NCI-H2196 (cell line): ENCODE measurements around the gene SEC24C.
"Not testable (repeated sequence)": the region's sequence is repeated elsewhere in the genome, so short reads cannot be mapped to it uniquely, and the experiment has no call there.

Experiments used
- DNase-seq: peaks from one replicate; lab custom pipeline; 2025; ENCODE audit not compliant: unreplicated experiment; lab: John Stamatoyannopoulos, UW

SEC24C gene

GRCh38 chr10:73789659-73790055, 45.5 kb downstream of the SEC24C start:
- DNase-seq = no peak

DNA sequence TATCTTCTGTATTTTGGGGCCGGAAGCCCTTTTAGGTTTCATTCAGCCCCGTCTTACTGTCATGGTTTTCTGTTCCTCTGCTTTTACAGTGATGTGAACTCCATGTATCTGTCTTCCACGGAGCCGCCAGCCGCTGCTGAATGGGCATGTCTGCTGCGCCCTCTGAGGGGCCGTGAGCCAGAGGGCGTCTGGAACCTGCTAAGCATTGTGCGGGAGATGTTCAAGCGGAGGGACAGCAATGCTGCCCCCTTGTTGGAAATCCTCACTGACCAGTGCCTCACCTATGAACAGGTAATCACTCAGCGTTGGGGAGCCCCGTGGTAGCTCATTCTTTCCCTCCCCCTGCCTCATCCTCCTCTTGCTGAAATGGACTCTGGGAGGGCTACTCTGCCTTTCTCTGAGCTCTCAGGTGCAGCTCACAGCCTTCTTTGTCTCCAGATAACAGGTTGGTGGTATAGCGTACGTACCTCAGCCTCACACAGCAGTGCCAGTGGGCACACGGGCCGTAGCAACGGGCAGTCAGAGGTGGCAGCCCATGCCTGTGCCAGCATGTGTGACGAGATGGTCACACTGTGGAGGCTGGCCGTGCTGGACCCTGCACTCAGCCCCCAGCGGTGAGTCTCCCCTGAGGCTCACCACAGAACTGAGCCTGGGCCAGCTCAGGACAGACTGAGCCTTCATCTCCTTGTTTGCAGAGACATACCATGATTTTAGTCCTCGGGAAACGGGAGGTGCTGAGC, 46.9 kb downstream of the SEC24C start:
- DNase-seq = no peak

DNA sequence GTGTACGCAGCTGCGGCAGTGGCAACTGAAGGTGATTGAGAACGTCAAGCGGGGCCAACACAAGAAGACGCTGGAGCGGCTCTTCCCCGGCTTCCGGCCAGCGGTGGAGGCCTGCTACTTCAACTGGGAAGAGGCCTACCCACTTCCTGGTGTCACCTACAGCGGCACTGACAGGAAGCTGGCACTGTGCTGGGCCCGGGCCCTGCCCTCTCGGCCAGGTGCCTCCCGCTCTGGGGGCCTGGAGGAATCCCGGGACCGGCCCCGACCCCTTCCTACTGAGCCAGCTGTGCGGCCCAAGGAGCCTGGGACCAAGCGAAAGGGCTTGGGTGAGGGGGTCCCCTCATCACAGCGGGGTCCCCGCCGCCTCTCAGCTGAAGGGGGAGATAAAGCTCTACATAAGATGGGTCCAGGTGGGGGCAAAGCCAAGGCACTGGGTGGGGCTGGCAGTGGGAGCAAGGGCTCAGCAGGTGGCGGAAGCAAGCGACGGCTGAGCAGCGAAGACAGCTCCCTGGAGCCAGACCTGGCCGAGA, 47.8 kb downstream of the SEC24C start:
- DNase-seq = no peak

DNA sequence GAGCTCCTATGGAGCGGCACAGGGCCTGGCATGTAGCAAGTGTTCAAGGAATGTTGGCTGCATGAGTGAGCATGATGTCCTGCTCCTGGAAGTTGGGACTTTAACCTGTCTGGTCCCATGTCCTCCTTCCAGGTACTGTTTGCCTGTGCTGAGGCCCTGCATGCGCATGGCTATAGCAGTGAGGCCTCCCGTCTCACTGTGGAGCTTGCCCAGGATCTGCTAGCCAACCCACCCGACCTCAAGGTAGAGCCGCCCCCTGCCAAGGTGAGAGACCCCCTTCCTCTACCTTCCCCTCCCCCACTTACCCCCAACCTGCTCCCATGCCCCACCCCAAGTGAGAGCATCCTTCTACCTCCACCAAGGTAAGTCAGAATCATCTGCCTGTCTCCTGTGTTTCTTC, 49.3 kb downstream of the SEC24C start:
- DNase-seq = no peak

DNA sequence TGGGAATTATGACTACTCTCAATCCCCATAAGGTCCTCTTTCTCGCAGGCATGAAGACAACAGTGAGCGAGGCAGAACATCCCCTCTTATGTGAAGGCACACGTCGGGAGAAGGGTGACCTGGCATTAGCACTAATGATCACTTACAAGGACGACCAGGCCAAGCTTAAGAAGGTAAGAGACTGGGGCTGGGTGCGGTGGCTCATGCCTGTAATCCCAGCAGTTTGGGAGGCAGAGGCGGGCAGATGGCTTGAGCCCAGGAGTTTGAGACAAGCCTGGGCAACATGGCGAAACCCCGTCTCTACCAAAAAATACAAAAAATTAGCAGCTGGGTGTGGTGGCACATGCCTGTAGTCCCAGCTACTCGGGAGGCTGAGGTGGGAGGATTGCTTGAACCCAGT, 51.3 kb downstream of the SEC24C start:
- DNase-seq = not testable (repeated sequence)

DNA sequence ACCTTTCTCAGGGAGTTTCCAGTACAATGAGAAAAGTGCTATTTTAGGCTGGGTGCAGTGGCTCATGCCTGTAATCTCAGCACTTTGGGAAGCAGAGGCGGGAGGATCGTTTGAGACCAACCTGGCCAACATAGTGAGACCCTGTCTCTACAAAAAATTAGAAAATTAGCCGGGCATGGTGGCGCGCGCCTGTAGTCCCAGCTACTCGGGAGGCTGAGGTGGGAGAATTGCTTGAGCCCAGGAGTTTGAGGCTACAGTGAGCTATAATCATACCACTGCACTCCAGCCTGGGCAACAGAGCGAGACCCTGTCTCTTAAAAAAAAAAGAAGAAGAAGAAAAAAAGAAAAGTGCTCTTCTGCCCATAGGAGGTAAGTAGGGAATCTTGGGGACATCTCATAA, 51.9 kb downstream of the SEC24C start:
- not testable (repeated sequence) for DNase-seq

- DNase-seq = no peak
Measured at GRCh38 chr10:73796766-73797165, 52.6 kb downstream of the SEC24C start.

- DNase-seq = no peak
Measured at GRCh38 chr10:73797324-73798025, 53.3 kb downstream of the SEC24C start.

- no peak for DNase-seq
Measured at GRCh38 chr10:73798087-73798486, 53.9 kb downstream of the SEC24C start.

- DNase-seq = no peak
Measured at GRCh38 chr10:73798927-73799560, 54.9 kb downstream of the SEC24C start.

DNA sequence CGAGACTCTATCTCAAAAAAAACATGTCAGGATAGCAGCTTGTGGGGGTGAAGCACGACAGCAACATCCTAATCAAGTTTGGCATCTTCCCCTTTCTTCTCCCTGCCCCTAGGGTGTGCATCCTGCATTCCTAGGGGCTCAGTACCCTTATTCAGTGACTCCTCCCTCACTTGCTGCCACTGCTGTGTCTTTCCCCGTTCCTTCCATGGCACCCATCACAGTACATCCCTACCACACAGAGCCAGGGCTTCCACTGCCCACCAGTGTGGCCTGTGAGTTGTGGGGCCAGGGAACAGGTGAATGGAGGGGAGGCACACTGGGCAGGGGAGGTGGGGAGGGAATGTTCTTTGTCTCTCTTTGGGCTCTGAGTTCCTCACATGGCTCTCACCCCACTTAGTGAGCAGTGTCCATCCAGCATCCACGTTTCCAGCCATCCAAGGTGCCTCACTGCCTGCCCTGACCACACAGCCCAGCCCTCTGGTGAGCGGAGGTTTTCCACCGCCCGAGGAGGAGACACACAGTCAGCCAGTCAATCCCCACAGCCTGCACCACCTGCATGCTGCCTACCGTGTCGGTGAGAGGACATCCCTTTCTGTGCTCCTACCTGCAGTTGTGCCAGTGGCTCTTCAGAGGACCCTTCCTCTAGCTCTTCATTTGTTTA, 55.9 kb downstream of the SEC24C start:
- no peak for DNase-seq

DNA sequence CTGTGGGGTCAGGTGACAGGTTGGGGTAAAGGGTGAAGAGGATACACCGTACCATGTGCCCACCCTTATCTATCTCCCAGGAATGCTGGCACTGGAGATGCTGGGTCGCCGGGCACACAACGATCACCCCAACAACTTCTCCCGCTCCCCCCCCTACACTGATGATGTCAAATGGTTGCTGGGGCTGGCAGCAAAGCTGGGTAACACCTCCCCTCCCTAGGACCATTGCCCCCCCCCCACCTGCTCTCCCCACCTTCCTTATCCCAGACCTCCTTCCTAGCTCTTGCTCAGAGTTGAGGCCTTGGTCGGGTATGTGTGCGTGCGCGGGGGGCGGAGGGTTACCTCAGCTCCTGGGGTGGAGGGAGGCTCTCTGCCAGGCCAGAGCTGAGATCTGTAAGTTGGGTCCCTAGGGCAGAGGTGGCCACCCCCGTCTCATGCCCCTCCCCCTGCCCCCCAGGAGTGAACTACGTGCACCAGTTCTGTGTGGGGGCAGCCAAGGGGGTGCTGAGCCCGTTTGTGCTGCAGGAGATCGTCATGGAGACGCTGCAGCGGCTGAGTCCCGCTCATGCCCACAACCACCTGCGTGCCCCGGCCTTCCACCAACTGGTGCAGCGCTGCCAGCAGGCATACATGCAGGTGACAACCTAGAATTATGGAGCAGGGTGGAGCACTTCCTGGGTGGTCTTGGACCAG, 56.5 kb downstream of the SEC24C start:
- DNase-seq = no peak

DNA sequence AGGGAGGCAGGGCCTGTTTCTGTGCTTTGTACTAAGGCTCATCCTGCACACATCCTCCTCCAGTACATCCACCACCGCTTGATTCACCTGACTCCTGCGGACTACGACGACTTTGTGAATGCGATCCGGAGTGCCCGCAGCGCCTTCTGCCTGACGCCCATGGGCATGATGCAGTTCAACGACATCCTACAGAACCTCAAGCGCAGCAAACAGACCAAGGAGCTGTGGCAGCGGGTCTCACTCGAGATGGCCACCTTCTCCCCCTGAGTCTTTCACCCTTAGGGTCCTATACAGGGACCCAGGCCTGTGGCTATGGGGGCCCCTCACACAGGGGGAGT, 57.0 kb downstream of the SEC24C start:
- DNase-seq = no peak

DNA sequence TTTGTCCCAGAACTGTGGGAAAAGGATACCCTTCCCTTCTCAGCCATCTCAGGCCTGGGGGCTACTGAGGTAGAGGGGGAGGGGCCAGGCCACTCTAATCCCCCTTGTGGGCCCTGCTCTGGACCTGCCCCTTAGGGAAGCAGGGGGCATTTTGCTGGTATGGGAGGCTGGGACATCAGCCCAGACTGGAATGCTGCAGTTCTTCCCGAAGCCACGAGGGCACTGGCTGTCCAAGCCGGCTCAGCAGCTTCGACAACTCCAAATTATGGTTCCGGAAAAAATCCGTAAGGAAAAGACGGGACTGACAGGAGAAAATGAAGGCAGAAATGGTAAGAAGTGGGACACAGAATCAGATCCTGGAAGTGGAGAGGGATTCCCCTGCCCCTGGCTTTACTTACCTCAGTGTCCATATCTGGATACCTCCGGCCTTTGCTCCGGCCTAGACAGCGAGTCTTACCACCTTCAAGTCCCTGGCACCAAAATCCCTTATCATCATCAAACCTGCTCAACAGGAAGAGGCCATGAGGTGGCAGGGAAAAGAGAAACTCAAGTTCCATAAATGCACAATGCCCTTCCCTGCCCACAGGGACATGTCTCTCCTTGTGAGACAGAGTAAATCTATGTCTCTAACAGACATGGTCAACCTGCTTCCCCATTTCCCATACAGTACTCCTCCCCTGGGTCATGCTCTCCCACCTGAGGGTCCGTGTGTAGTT, 58.3 kb downstream of the SEC24C start:
- no peak for DNase-seq

GRCh38 chr10:73803680-73804286, 59.6 kb downstream of the SEC24C start:
- no peak for DNase-seq

DNA sequence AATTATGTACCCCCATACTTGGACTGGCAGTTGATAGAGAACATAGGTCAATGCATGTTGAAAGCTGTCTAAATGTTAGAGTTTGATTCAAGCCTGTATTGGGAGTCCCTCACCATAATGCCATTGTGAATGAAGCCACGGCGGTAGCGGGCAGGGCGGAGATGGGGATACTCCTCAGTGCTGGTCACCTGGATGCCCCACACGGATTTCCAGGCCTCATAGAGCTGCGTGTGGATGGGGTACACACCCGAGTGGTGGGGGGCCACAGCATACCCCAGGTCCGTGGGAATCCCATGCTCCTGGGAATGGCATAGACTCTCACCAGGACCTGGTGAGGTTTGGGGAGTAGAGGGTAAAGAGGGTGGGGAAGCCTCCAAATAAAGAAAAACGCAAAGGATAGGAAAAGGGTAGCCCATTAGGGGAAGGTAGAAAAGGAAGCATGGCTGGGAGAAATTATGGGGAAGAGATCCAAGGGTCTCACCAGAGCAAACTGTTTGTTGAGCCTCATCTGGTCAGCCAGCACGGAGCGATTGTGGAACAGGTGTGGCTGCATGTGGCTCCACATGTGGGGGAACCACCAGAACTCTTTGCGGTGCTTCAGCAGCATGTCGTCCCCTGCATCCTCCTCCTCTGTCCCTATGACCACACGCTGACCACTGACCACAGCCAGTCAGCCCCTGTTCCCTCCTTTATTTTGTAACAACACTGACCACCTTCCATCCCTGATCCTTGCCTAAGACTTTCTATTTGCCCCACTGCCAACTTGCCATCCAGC, 62.2 kb downstream of the SEC24C start:
- no peak for DNase-seq

- DNase-seq = no peak
Measured at GRCh38 chr10:73807471-73807870, 63.3 kb downstream of the SEC24C start.

- DNase-seq = no peak
Measured at GRCh38 chr10:73808021-73808815, 64.0 kb downstream of the SEC24C start.
